GM21528 (cell line): ENCODE measurements around the gene ARHGAP5.

Experiments
- ATAC-seq: cut with Tn5 transposase; IDR thresholded peaks from one replicate; pipeline ENCODE4 v1.9.1; 2021; ENCODE audit warnings: mild to moderate bottlenecking, moderate library complexity; ENCODE audit not compliant: unreplicated experiment, low FRiP score

Gene ARHGAP5

GRCh38 chr14:32077081-32078022, at the start of gene ARHGAP5:
ARHGAP5 (plus strand) TSS chr14:32077304; CDS start chr14:32090670, 13,366 bp downstream.
- ATAC-seq = peak; percentile 49

- ATAC-seq = no peak
Observed at GRCh38 chr14:32028599-32028998, 48.5 kb upstream of the ARHGAP5 start.

- no peak for ATAC-seq
Observed at GRCh38 chr14:32033543-32033942, 43.6 kb upstream of the ARHGAP5 start.

GRCh38 chr14:32038876-32039275, 38.2 kb upstream of the ARHGAP5 start:
- no peak for ATAC-seq

- ATAC-seq = no peak
Observed at GRCh38 chr14:32039401-32040030, 37.6 kb upstream of the ARHGAP5 start.

GRCh38 chr14:32043624-32044023, 33.5 kb upstream of the ARHGAP5 start:
- no peak for ATAC-seq

- no peak for ATAC-seq
Observed at GRCh38 chr14:32044454-32044853, 32.6 kb upstream of the ARHGAP5 start.

GRCh38 chr14:32047791-32048190, 29.3 kb upstream of the ARHGAP5 start:
- no peak for ATAC-seq

GRCh38 chr14:32049361-32050088, 27.6 kb upstream of the ARHGAP5 start:
- ATAC-seq = no peak

- no peak for ATAC-seq
Observed at GRCh38 chr14:32050878-32051277, 26.2 kb upstream of the ARHGAP5 start.

GRCh38 chr14:32054536-32054935, 22.6 kb upstream of the ARHGAP5 start:
- ATAC-seq = no peak

GRCh38 chr14:32055175-32055574, 21.9 kb upstream of the ARHGAP5 start:
- no peak for ATAC-seq

GRCh38 chr14:32059702-32060101, 17.4 kb upstream of the ARHGAP5 start:
- ATAC-seq = no peak

GRCh38 chr14:32064931-32065330, 12.2 kb upstream of the ARHGAP5 start:
- ATAC-seq = no peak

- ATAC-seq = no peak
Observed at GRCh38 chr14:32068708-32069107, 8.4 kb upstream of the ARHGAP5 start.

GRCh38 chr14:32070282-32070681, 6.8 kb upstream of the ARHGAP5 start:
- no peak for ATAC-seq

- ATAC-seq = no peak
Observed at GRCh38 chr14:32072676-32073075, 4.4 kb upstream of the ARHGAP5 start.

- ATAC-seq = no peak
Observed at GRCh38 chr14:32073537-32074189, 3.4 kb upstream of the ARHGAP5 start.

GRCh38 chr14:32074887-32075572, 2.1 kb upstream of the ARHGAP5 start:
- ATAC-seq = no peak

- peak; percentile 38 for ATAC-seq
Observed at GRCh38 chr14:32075672-32076277, 1.3 kb upstream of the ARHGAP5 start.
